ENCODE results near the gene ADK.
"Not testable (repeated sequence)": the region's sequence is repeated elsewhere in the genome, so short reads cannot be mapped to it uniquely, and the experiment has no call there.

The ADK gene

GRCh38 chr10:74488907-74489306 lies 337.9 kb downstream of the ADK start:
- H3K9me3 ChIP-seq (ENCODE audit: control insufficient read depth, low read length) = no peaks in the 10 kb centered on the region
- H3K79me2 ChIP-seq = no peaks in the 10 kb centered on the region
- H2AFZ ChIP-seq = no peak overlapping the region
- no peak overlapping the region for H3K4me2 ChIP-seq (ENCODE audit: low read length)
- no peaks in the 10 kb centered on the region for H3K27me3 ChIP-seq (ENCODE audit: control insufficient read depth, insufficient read depth, low read length)
- no peak overlapping the region for H3K9ac ChIP-seq
- H3K27ac ChIP-seq = no peak overlapping the region
- H3K36me3 ChIP-seq (ENCODE audit: control insufficient read depth, insufficient read depth, low read length) = no peaks in the 10 kb centered on the region
- H3K4me3 ChIP-seq (ENCODE audit: low read depth, low read length) = no peak overlapping the region
- no peak for TF ChIP-seq CTCF (IDR thresholded peaks at IDR 0.05)
- H3K4me1 ChIP-seq = no peaks in the 10 kb centered on the region

GRCh38 chr10:74490551-74490950 lies 339.5 kb downstream of the ADK start:
- TF ChIP-seq CTCF (IDR thresholded peaks at IDR 0.05) = no peak
- Histone ChIP-seq H3K4me3 (ENCODE audit: low read depth, low read length) (no peak overlapping the region), H3K27me3 (ENCODE audit: control insufficient read depth, insufficient read depth, low read length) (no peaks in the 10 kb centered on the region), H3K4me1 (no peaks in the 10 kb centered on the region), H3K36me3 (ENCODE audit: control insufficient read depth, insufficient read depth, low read length) (no peaks in the 10 kb centered on the region), H2AFZ (no peak overlapping the region), H3K79me2 (no peaks in the 10 kb centered on the region), H3K27ac (no peak overlapping the region), H3K9me3 (ENCODE audit: control insufficient read depth, low read length) (no peaks in the 10 kb centered on the region), H3K4me2 (ENCODE audit: low read length) (no peak overlapping the region), H3K9ac (no peak overlapping the region)

GRCh38 chr10:74491014-74491413 lies 340.0 kb downstream of the ADK start:
- H3K27ac ChIP-seq = no peak overlapping the region

GRCh38 chr10:74496276-74496675 lies 345.3 kb downstream of the ADK start:
- H3K9ac ChIP-seq; H3K27me3 ChIP-seq (ENCODE audit: control insufficient read depth, insufficient read depth, low read length); H3K79me2 ChIP-seq; H3K4me3 ChIP-seq (ENCODE audit: low read depth, low read length); H3K27ac ChIP-seq; H3K9me3 ChIP-seq (ENCODE audit: control insufficient read depth, low read length); H2AFZ ChIP-seq; H3K4me2 ChIP-seq (ENCODE audit: low read length); H3K36me3 ChIP-seq (ENCODE audit: control insufficient read depth, insufficient read depth, low read length); H3K4me1 ChIP-seq: not testable (repeated sequence)

More at GRCh38 chr10:74491014-74491413, 340.0 kb downstream of the ADK start:
- H3K36me3 ChIP-seq (ENCODE audit: control insufficient read depth, insufficient read depth, low read length) = no peaks in the 10 kb centered on the region
- no peaks in the 10 kb centered on the region for H3K4me1 ChIP-seq
- no peaks in the 10 kb centered on the region for H3K79me2 ChIP-seq
- H3K9ac ChIP-seq = no peak overlapping the region
- no peak overlapping the region for H3K4me2 ChIP-seq (ENCODE audit: low read length)
- no peaks in the 10 kb centered on the region for H3K9me3 ChIP-seq (ENCODE audit: control insufficient read depth, low read length)
- TF ChIP-seq CTCF (IDR thresholded peaks at IDR 0.05) = no peak
- no peak overlapping the region for H2AFZ ChIP-seq
- H3K4me3 ChIP-seq (ENCODE audit: low read depth, low read length) = no peak overlapping the region
- no peaks in the 10 kb centered on the region for H3K27me3 ChIP-seq (ENCODE audit: control insufficient read depth, insufficient read depth, low read length)

- H3K79me2 ChIP-seq; H3K4me1 ChIP-seq; H2AFZ ChIP-seq; H3K9me3 ChIP-seq (ENCODE audit: control insufficient read depth, low read length); H3K27me3 ChIP-seq (ENCODE audit: control insufficient read depth, insufficient read depth, low read length); H3K4me3 ChIP-seq (ENCODE audit: low read depth, low read length); H3K9ac ChIP-seq; H3K36me3 ChIP-seq (ENCODE audit: control insufficient read depth, insufficient read depth, low read length); H3K4me2 ChIP-seq (ENCODE audit: low read length); H3K27ac ChIP-seq: not testable (repeated sequence)
These were observed 347.6 kb downstream of the ADK start for GRCh38 chr10:74498664-74499063.

GRCh38 chr10:74500026-74500704 lies 349.1 kb downstream of the ADK start:
- H3K27ac ChIP-seq = no peak overlapping the region
- H3K4me1 ChIP-seq = no peaks in the 10 kb centered on the region
- no peak overlapping the region for H2AFZ ChIP-seq
- H3K9ac ChIP-seq = no peak overlapping the region
- no peaks in the 10 kb centered on the region for H3K27me3 ChIP-seq (ENCODE audit: control insufficient read depth, insufficient read depth, low read length)
- H3K4me2 ChIP-seq (ENCODE audit: low read length) = no peak overlapping the region
- TF ChIP-seq CTCF (IDR thresholded peaks at IDR 0.05) = no peak
- no peaks in the 10 kb centered on the region for H3K9me3 ChIP-seq (ENCODE audit: control insufficient read depth, low read length)
- no peaks in the 10 kb centered on the region for H3K36me3 ChIP-seq (ENCODE audit: control insufficient read depth, insufficient read depth, low read length)
- H3K79me2 ChIP-seq = no peaks in the 10 kb centered on the region
- no peak overlapping the region for H3K4me3 ChIP-seq (ENCODE audit: low read depth, low read length)

Data from parathyroid adenoma (tissue), 2 donors.